Lower leg skin (tissue), 3 donors: Measurements from ENCODE around the gene ADAM17.

Experiments used
- POLR2A ChIP-seq, 2 donors: fragments of 450-650 bp; IDR thresholded peaks; one replicate each; pipeline ENCODE4 v1.6.1; 2016 to 2017; ENCODE audit warnings: antibody characterized with exemption in 2 of 2, mild to moderate bottlenecking in 1 of 2, moderate library complexity in 1 of 2
- TF ChIP-seq, protein P1 (sequence below), 3 donors: fragments of 450-650 bp; IDR thresholded peaks; one replicate each; pipeline ENCODE4 v1.5.1; 2016; ENCODE audit warnings: antibody characterized with exemption in 3 of 3, mild to moderate bottlenecking in 3 of 3, moderate library complexity in 2 of 3

DNA sequence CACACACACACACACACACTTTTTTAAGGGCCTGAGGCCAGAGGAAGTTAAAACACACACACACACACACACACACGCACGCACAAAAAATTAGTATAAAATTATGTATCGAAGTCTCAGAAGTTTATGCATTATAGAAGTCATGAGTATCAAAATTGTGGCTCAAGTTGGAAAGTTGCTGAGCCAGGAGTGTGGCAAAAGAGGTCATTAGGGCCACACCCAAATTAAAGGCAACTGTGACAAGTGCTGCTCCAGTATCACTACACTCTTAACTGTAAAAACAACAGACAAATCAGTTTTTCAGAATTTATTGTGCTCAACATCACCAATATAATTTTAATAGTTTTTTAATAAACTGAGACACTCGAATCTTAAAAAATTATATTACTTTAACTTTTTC, 38.3 kb upstream of the ADAM17 start:
- TF ChIP-seq POLR2A (IDR thresholded peaks at IDR 0.05): no peak
- TF ChIP-seq, protein P1, sequence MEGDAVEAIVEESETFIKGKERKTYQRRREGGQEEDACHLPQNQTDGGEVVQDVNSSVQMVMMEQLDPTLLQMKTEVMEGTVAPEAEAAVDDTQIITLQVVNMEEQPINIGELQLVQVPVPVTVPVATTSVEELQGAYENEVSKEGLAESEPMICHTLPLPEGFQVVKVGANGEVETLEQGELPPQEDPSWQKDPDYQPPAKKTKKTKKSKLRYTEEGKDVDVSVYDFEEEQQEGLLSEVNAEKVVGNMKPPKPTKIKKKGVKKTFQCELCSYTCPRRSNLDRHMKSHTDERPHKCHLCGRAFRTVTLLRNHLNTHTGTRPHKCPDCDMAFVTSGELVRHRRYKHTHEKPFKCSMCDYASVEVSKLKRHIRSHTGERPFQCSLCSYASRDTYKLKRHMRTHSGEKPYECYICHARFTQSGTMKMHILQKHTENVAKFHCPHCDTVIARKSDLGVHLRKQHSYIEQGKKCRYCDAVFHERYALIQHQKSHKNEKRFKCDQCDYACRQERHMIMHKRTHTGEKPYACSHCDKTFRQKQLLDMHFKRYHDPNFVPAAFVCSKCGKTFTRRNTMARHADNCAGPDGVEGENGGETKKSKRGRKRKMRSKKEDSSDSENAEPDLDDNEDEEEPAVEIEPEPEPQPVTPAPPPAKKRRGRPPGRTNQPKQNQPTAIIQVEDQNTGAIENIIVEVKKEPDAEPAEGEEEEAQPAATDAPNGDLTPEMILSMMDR (IDR thresholded peaks at IDR 0.05): no peak
